Sciatic nerve (tissue), 2 donors: ENCODE measurements around the gene SCAP. TPM values are rescaled to one million over a fixed set of nuclear protein-coding genes. Genes with fewer than 3 reads are reported as not detected.
A peak's percentile ranks its signal among the peaks of the same experiment; 100 is the strongest.
"Not testable (repeated sequence)": the region's sequence is repeated elsewhere in the genome, so short reads cannot be mapped to it uniquely, and the experiment has no call there.

Source experiments
- ATAC-seq: fragments of 200-7000 bp; cut with Tn5 transposase; one replicate; pipeline ENCODE4 v1.9.1; 2020; ENCODE audit warnings: mild to moderate bottlenecking, moderate library complexity
- DNase-seq: peaks from one replicate; pipeline ENCODE4 v3.0.0-alpha.2; 2020; ENCODE audit warnings: low spot score
- intact Hi-C: fragments of 100-400 bp; cut with DNase I; formaldehyde crosslinking; loops from one replicate; pipeline ENCODE4 v1.14.2; 2022
- total RNA-seq: library from RNA; stranded (reverse); fragmentation: NEBNext Ultra II Directional; extraction: Animal tissue kit (Norgen Biotek cat#: 25700); gene quantifications from one replicate; pipeline ENCODE4 v1.2.1, GENCODE V29; 2021
- donor health status: DM: no; HTN: no; CAD: no.
- donor health status: DM: no; HTN: no; CAD: no.

The SCAP gene
- total RNA-seq, 1 donor from 2014 or later, result 64.6 TPM

DNA sequence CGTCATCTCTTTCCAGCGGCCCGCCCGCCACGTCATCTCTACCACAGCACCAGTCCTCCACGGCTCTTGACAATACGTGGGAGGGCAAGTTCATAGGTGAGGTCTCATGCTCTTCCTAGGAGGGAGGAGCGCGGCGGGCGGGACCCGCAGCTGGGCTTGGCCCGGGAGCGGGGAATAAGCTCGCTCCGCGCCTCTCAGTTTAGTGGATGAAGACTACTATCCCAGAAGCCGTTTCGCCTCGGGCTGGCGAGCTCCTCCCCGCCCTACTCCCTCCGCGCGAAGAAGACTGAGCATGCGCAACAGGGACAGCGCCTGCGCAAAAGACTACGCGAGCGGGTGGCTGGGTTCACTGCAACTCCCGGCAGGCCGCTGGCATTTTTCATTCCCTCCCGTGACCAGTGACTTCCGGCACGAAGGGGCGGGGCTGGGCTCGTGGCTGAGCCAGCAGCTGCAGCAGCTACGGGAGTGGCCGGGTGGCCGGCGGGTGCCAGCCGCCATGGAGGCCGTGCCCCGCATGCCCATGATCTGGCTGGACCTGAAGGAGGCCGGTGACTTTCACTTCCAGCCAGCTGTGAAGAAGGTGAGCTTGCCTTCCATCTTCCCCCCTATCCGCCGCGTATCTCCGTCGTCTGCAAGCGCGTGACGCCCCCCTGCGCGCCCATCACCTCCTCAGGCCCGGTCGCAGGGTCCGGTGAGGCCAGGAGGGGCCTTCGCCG, 95.0 kb downstream of the SCAP start, which contains the start of gene PTPN23:
Gene PTPN23, plus strand, starts transcription at position 421 of the 716 bp plus-strand sequence. Its CDS starts 76 bp downstream, at position 497.
- intact Hi-C loops, result no loop called here

DNA sequence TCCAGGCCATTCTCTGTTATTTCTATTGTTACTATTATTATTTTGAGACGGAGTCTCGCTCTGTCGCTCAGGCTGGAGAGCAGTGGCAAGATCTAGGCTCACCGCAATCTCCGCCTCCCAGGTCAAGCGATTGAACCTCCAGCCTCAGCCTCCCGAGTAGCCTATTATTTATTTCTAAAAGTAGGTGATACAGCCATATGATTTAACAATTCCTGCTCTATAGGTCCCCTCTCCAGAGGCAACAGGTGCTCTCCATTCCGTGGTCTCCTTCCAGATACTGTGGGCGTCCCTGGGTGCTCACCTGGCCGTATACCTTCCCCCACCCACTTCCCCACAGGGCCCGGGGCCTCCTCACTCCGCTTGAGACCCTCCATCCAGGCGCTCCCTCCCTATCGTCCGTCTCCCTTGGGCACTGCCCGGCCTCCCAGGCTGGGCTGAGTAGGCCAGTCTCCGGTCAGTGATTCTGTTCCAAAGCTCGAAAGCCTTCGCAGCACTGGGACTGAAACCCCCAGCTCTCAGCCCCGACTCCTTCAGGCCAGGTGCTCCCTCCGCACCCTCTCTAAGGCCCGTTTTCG, 95.6 kb downstream of the SCAP start:
- DNase-seq, result no peak
- intact Hi-C loops, result no loop called here
- ATAC-seq, result no peak

More for the DNA sequence above, 95.0 kb downstream of the SCAP start, which contains the start of gene PTPN23:
- peak; percentile 96 for ATAC-seq
- peak; percentile 99 for DNase-seq

DNA sequence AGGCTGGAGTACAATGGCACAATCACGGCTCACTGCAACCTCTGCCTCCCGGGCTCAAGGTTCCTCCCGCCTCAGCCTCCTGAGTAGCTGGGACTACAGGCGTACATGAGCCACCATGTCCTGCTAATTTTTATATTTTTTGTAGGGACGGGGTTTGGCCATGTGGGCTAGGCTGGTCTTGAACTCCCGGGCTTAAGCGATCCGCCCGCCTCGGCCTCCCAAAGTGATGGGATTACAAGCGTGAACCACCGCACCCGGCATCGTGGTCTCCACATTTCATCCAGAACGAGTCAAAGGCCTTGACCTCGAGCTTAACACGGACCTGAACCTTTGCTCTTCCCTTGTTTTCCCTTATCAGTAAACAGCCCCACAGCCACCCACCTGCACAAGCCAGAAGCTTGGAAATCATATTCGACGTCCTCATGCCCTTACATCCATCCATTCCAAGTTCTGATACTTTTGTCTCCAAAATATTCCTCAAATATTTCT, 96.3 kb downstream of the SCAP start:
- intact Hi-C loops, result no loop called here
- no peak for ATAC-seq
- DNase-seq, result no peak

DNA sequence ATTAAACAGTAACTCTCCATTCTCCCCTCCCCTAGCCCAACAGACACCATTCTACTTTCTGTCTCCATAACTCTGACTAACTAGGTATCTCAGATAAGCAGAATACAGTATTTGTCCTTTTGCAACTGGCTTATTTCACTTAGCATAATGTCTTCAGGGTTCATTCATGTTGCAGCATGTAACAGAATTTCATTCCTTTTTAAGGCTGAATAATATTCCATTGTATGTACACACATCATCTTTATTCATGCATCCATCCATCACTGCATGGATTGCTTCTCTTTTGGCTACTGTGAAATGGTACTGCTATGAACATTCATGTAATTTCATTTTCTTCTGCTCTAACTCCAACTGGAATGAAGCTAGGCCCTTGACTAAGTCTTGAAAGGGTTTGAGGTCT, 96.9 kb downstream of the SCAP start:
- intact Hi-C loops, result no loop called here
- DNase-seq (no peak), ATAC-seq (no peak)

DNA sequence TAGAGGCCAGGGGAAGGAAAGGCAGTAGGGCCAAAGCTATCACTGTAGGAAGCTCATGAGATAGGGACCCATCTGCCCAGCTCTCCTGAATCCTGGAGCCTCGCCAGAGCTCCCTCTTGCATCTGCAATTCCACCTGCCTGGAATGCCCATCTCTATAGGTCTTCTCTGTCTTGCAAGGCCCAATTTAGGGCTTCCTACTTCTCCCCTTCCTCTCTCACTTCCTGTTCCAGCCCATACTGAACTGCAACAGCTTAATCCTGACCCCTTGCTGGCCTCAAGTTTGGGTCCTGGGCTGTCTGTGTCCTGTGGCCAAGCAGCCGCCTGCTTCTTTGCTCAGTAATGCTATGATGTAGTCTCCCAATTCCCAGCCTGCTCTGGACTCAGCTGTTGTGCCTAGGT, 98.6 kb downstream of the SCAP start:
- ATAC-seq (no peak), DNase-seq (no peak)
- intact Hi-C loops, result no loop called here

DNA sequence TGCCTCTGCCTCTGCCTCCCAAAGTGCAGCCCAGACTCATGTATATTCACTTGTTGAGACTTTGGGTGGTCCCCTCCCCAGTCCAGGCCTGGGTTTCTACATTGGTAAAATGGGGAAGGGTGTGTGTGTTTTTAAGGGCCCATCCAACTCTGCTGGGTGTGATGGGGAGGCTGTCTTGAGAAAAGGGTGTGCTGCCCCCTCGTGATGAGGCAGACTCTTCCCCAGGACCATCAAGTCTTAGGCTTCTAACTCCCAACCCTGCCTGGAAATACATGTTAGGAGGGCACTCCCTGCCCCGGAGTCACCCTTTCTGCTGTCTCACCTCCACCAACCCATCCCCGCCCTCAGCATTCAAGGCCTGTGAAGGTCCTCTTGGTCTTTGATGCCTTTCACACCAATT, 99.3 kb downstream of the SCAP start:
- no peak for DNase-seq
- no peak for ATAC-seq
- intact Hi-C loops, result no loop called here

DNA sequence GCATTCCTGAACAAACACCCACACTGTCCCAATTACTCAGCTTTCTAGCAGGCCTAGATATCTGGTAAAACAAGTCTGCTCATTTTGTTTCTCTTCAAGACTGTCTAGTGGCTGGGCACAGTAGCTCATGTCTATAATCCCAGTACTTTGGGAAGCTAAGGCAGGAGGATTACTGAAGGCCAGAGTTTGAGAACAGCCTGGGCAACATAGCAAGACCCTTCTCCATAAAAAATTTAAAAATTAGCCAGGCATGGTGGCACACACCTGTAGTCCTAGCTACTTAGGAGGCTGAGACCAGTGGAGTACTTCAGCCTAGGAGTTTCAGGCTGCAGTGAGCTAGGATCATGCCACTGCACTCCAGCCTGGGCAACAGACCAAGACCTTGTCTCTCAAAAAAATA, 101.2 kb downstream of the SCAP start:
- ATAC-seq (no peak), DNase-seq (no peak)
- intact Hi-C loops, result no loop called here

DNA sequence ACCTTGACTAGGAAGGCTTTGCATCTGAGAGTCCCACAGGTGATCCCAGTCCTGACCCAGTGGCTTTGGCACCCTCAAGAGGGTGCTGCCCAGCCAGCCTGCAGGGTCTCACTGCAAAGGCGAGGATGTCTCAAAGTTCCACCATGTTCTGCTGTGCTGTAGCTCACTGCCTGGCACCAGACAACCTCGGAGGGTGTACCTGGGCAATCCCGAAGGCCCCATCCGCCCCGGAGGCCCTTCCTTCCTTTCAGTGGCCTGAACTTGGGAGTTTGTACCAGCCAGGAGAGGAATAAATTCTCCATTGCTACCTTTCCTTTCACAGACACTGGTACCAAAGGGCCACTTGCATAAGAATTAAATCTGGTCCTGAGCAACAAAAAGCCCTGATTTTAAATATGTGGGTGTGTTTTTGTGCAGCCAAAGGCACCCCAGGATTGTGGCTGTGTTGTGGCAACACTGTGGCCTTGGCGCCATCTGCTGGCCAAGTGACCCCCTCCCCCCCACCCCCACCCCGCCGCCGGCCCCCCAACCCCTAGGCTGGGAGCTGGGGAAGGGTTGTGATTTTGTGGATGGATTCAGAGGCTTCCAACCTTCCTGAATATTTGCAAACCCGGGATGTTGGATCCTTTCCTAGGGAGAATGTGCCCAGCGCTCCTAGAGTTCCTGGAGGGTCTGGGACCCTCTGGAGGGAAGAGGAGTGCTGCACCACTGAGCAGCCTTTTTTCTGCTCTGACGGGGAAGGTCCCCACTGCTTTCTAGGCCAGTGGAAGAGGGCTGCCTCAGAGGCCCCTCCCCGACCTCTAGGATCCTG, 104.6 kb downstream of the SCAP start:
- intact Hi-C loops, result no loop called here
- peak; percentile 55 for ATAC-seq

DNA sequence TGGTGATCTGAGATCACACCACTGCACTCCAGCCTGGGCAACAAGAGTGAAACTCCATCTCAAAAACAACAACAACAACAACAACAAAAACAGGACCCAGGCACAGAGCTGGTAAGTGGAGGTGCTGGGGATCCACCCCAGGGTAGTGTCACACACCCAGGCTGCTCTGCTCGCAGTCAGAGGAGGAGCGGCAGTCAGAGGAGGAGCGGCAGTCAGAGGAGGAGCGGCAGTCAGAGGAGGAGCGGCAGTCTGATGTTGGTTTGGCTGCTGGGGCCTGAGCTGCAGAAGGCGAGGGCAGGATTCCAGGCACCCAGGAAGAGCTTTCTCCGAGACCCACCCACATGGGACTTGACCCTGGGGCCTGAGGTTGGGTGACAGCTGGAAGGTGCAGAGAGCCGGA, 105.7 kb downstream of the SCAP start:
- ATAC-seq, intact Hi-C loops, DNase-seq: not testable (repeated sequence)

More for the DNA sequence above, 104.6 kb downstream of the SCAP start:
- DNase-seq, result no peak

DNA sequence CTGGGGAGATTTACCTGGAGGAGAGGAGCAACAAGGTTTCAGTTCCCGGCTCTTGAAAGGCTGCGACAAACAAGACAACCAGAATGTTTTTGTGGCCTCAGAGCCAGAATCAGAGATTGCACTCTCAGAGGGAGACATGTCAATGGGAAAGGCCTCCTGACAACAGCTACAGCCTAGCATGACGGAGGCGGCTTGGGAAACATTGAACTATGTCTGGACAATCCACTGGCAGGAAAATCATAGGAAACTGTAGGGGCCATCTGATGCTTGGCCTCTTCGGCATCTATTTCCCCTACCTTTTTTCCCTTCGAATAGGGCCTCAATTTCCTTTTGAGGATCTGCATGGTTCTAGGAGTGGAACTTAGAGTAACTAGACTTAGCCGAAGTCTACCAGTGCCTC, 108.1 kb downstream of the SCAP start:
- intact Hi-C loops, result no loop called here
- DNase-seq, result no peak
- ATAC-seq, result no peak

DNA sequence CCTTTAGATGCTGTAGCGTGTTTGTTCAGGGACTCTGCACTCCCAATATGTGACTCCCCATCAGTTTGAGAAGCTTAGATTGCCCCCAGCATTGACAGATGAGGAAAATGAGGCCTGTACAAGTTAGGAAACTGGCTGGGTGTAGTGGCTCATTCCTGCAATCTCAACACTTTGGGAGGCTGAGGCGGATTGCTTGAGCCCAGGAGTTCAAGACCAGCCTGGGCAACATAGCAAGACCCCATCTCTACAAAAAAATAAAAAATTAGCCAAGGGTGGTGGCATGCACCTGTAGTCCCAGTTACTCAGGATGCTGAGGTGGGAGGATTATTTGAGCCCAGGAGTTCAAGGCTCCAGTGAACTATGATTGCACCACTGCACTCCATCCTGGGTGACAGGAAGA, 108.9 kb downstream of the SCAP start:
- no peak for ATAC-seq
- intact Hi-C loops, result no loop called here
- no peak for DNase-seq

DNA sequence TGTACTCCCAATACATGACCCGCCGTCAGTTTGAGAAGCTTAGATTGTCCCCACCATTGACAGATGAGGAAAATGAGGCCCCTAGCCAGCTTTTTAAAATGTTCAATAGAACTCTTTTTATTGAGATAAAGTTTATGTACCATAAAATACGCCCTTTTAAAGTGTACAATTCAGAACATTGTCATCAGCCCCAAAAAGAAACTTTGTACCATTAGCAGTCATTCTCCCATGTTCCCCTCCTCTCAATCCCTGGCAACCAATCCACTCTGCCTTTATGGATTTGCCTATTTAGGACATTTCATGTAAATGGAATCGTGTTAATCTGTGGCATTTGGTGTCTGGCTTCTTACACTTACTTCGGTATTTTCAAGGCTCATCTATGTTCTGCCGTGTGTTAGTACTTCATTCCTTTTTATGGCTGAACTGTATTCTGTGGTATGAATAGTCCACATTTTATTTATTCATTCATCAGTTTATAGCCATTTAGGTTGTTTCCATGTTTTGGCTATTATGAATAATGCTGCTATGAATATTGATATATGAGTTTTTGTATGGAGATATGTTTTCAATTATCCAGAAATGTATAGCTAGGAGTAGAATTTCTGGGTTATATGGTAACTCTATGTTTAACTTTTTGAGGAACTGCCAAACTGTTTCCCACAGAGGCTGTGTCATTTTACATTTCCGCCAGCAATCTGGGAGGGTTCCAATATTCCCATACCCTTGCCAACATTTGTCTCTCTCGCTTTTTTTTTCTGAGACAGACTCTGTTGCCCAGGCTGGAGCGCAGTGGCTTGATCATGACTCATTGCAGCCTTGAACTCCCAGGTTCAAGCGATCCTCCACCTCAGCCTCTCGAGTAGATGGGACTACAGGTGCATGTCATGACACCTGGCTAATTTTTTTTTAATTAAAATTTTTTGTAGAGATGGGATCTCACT, 110.3 kb downstream of the SCAP start:
- ATAC-seq, result no peak
- no peak for DNase-seq
- intact Hi-C loops, result no loop called here

Other genes with a start within 250 kb of the SCAP start
- 6.5 TPM for gene KIF9, start 193.1 kb downstream of the SCAP start, total RNA-seq
- gene KLHL18, start 193.0 kb downstream of the SCAP start, total RNA-seq, result 21.0 TPM
- 53.7 TPM for gene PTPN23, start 94.9 kb downstream of the SCAP start, total RNA-seq
- gene ELP6, start 37.8 kb upstream of the SCAP start, total RNA-seq, result 21.0 TPM
- 0.67 TPM for gene CSPG5, start 102.9 kb upstream of the SCAP start, total RNA-seq